Measurements from ENCODE around the gene LCN10.
"Not testable (repeated sequence)": the region's sequence is repeated elsewhere in the genome, so short reads cannot be mapped to it uniquely, and the experiment has no call there.

Gene LCN10

GRCh38 chr9:136771907-136772415 lies 29.2 kb upstream of the LCN10 start:
- DNase-seq (ENCODE audit: low spot score) = no peak

- no peak for DNase-seq (ENCODE audit: low spot score)
Measured at GRCh38 chr9:136769710-136770191, 27.0 kb upstream of the LCN10 start.

GRCh38 chr9:136766410-136767120 lies 23.8 kb upstream of the LCN10 start:
- DNase-seq (ENCODE audit: low spot score) = peak; percentile 54

- DNase-seq (ENCODE audit: low spot score) = not testable (repeated sequence)
Measured at GRCh38 chr9:136765745-136766409, 23.1 kb upstream of the LCN10 start.

- DNase-seq (ENCODE audit: low spot score) = no peak
Measured at GRCh38 chr9:136765041-136765440, 22.3 kb upstream of the LCN10 start.

GRCh38 chr9:136764301-136764891 lies 21.7 kb upstream of the LCN10 start, which contains the start of gene LCN15:
Gene LCN15 (minus strand): TSS chr9:136764518. CDS start chr9:136764488, 30 bp downstream.
- DNase-seq (ENCODE audit: low spot score) = no peak

GRCh38 chr9:136763649-136764035 lies 20.9 kb upstream of the LCN10 start:
- no peak for DNase-seq (ENCODE audit: low spot score)

- no peak for DNase-seq (ENCODE audit: low spot score)
Measured at GRCh38 chr9:136762915-136763648, 20.3 kb upstream of the LCN10 start.

GRCh38 chr9:136762221-136762691 lies 19.5 kb upstream of the LCN10 start:
- DNase-seq (ENCODE audit: low spot score) = no peak

- DNase-seq (ENCODE audit: low spot score) = no peak
Measured at GRCh38 chr9:136761545-136761981, 18.8 kb upstream of the LCN10 start.

GRCh38 chr9:136760834-136761544 lies 18.2 kb upstream of the LCN10 start:
- peak; percentile 48 for DNase-seq (ENCODE audit: low spot score)

GRCh38 chr9:136760424-136760823 lies 17.7 kb upstream of the LCN10 start:
- DNase-seq (ENCODE audit: low spot score) = no peak

GRCh38 chr9:136759436-136760325 lies 16.9 kb upstream of the LCN10 start:
- DNase-seq (ENCODE audit: low spot score) = no peak

- DNase-seq (ENCODE audit: low spot score) = no peak
Measured at GRCh38 chr9:136759001-136759400, 16.3 kb upstream of the LCN10 start.

GRCh38 chr9:136757751-136758140 lies 15.0 kb upstream of the LCN10 start:
- DNase-seq (ENCODE audit: low spot score) = no peak

GRCh38 chr9:136757328-136757727 lies 14.6 kb upstream of the LCN10 start:
- no peak for DNase-seq (ENCODE audit: low spot score)

- DNase-seq (ENCODE audit: low spot score) = no peak
Measured at GRCh38 chr9:136756836-136757235, 14.1 kb upstream of the LCN10 start.

- no peak for DNase-seq (ENCODE audit: low spot score)
Measured at GRCh38 chr9:136756134-136756438, 13.3 kb upstream of the LCN10 start.

- not testable (repeated sequence) for DNase-seq (ENCODE audit: low spot score)
Measured at GRCh38 chr9:136755302-136756133, 12.8 kb upstream of the LCN10 start.
